ENCODE measurements around the gene OSBPL3. TPM values are rescaled to one million over a fixed set of nuclear protein-coding genes. Genes with fewer than 3 reads are reported as not detected.

Gene OSBPL3
- polyA plus RNA-seq, 1 donor (not counting 4 experiments of a cell fraction or from before 2014, with no cell fraction given), result 34.0 TPM

DNA sequence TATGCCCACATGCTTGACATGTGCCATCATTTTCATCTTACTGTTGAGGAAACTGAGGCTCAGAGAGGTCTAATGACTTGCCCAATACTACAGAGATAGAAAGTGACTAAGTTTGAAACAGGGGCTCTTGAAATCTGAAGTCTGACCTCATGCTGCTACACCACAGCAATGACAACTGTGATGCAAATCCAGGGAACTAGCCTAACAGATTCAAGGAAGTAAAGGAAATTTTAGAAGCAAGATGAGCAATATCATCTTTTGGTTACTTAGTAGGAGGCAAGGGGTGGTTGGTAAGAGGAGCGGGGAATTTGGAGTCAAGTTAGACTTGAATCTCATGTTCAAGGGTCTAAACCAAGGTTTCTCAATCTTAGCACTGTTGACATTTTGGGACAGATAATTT is 26.3 kb upstream of the OSBPL3 start:
- DNase-seq (ENCODE audit: low read depth, low spot score) (no peak), FAIRE-seq (no peak)
- no peaks in the 10 kb centered on the region for H4K20me1 ChIP-seq (ENCODE audit: control insufficient read depth, extremely low read depth, insufficient read depth, low read length)
- no peaks in the 10 kb centered on the region for H3K4me1 ChIP-seq (ENCODE audit: control insufficient read depth, extremely low read depth, insufficient read depth, low read length)
- no peaks in the 10 kb centered on the region for H3K36me3 ChIP-seq (ENCODE audit: control insufficient read depth in 2 of 2, extremely low read depth in 1 of 2, insufficient read depth in 2 of 2, low read length in 2 of 2)
- no peaks in the 10 kb centered on the region for H3K27me3 ChIP-seq (ENCODE audit: control insufficient read depth, extremely low read depth, insufficient read depth, low read length)
- H3K79me2 ChIP-seq (ENCODE audit: control insufficient read depth, insufficient read depth, low read length), result no peaks in the 10 kb centered on the region
- H2AFZ ChIP-seq (ENCODE audit: control insufficient read depth, low read length), result no peak overlapping the region
- H3K4me3 ChIP-seq (ENCODE audit: control insufficient read depth in 2 of 3, extremely low read depth in 1 of 3, insufficient read depth in 2 of 3, low read depth in 1 of 3, low read length in 3 of 3), result no peak overlapping the region
- no peak overlapping the region for H3K4me2 ChIP-seq (ENCODE audit: control insufficient read depth, extremely low read depth, insufficient read depth, low read depth, low read length)
- no peaks in the 10 kb centered on the region for H3K9me1 ChIP-seq (ENCODE audit: control insufficient read depth, extremely low read depth, insufficient read depth, low read length)
- dilution Hi-C loops (cut with MboI; ENCODE audit: extremely low pct_ligation_motif_present, low sequenced_read_pairs), result no loop called here
- H3K27ac ChIP-seq (ENCODE audit: control insufficient read depth, insufficient read depth, low read length), result no peak overlapping the region
- no peak overlapping the region for H3K9ac ChIP-seq (ENCODE audit: control insufficient read depth, extremely low read depth, insufficient read depth, low read length)
- no peaks in the 10 kb centered on the region for H3K9me3 ChIP-seq (ENCODE audit: control insufficient read depth, low read depth, low read length)
- TF ChIP-seq, protein P1, sequence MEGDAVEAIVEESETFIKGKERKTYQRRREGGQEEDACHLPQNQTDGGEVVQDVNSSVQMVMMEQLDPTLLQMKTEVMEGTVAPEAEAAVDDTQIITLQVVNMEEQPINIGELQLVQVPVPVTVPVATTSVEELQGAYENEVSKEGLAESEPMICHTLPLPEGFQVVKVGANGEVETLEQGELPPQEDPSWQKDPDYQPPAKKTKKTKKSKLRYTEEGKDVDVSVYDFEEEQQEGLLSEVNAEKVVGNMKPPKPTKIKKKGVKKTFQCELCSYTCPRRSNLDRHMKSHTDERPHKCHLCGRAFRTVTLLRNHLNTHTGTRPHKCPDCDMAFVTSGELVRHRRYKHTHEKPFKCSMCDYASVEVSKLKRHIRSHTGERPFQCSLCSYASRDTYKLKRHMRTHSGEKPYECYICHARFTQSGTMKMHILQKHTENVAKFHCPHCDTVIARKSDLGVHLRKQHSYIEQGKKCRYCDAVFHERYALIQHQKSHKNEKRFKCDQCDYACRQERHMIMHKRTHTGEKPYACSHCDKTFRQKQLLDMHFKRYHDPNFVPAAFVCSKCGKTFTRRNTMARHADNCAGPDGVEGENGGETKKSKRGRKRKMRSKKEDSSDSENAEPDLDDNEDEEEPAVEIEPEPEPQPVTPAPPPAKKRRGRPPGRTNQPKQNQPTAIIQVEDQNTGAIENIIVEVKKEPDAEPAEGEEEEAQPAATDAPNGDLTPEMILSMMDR (optimal IDR thresholded peaks at IDR 0.05 in 1 of 3, IDR thresholded peaks at IDR 0.05 in 1 of 3, conservative IDR thresholded peaks at IDR 0.05 in 1 of 3; ENCODE audit: extremely low read depth in 1 of 3, insufficient read depth in 2 of 3, low read length in 3 of 3), result no peak
- no peak for TF ChIP-seq EZH2 (IDR thresholded peaks at IDR 0.05; ENCODE audit: low read length)

DNA sequence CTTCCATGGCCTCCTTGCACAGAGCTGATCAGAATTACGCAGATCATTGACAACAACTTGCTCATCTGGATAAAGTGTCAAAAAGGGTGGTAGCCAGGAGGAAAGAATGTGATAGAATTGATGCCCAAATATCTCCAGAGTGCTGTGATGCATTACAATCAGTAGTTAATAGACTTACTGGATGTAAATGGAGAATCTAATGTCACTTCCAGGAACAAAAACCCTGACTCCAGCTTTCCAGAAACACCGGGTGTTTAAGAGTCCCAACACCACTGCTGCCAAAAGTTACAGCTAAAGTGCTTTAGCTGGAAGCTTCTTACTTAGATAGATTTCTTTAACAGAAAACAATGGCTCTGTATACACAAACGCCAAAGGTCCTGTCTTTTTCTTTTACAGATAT is 25.7 kb upstream of the OSBPL3 start:
- Histone ChIP-seq H3K27me3 (ENCODE audit: control insufficient read depth, extremely low read depth, insufficient read depth, low read length) (no peaks in the 10 kb centered on the region), H3K4me1 (ENCODE audit: control insufficient read depth, extremely low read depth, insufficient read depth, low read length) (no peaks in the 10 kb centered on the region), H3K4me2 (ENCODE audit: control insufficient read depth, extremely low read depth, insufficient read depth, low read depth, low read length) (no peak overlapping the region), H3K9me1 (ENCODE audit: control insufficient read depth, extremely low read depth, insufficient read depth, low read length) (no peaks in the 10 kb centered on the region), H3K9me3 (ENCODE audit: control insufficient read depth, low read depth, low read length) (no peaks in the 10 kb centered on the region), H3K36me3 (ENCODE audit: control insufficient read depth in 2 of 2, extremely low read depth in 1 of 2, insufficient read depth in 2 of 2, low read length in 2 of 2) (no peaks in the 10 kb centered on the region), H4K20me1 (ENCODE audit: control insufficient read depth, extremely low read depth, insufficient read depth, low read length) (no peaks in the 10 kb centered on the region), H2AFZ (ENCODE audit: control insufficient read depth, low read length) (no peak overlapping the region), H3K79me2 (ENCODE audit: control insufficient read depth, insufficient read depth, low read length) (no peaks in the 10 kb centered on the region), H3K9ac (ENCODE audit: control insufficient read depth, extremely low read depth, insufficient read depth, low read length) (no peak overlapping the region), H3K27ac (ENCODE audit: control insufficient read depth, insufficient read depth, low read length) (no peak overlapping the region), H3K4me3 (ENCODE audit: control insufficient read depth in 2 of 3, extremely low read depth in 1 of 3, insufficient read depth in 2 of 3, low read depth in 1 of 3, low read length in 3 of 3) (no peak overlapping the region)
- FAIRE-seq (no peak), DNase-seq (ENCODE audit: low read depth, low spot score) (no peak)
- dilution Hi-C loops (cut with MboI; ENCODE audit: extremely low pct_ligation_motif_present, low sequenced_read_pairs), result no loop called here
- no peak for TF ChIP-seq EZH2 (IDR thresholded peaks at IDR 0.05; ENCODE audit: low read length)
- TF ChIP-seq, protein P1 (optimal IDR thresholded peaks at IDR 0.05 in 1 of 3, IDR thresholded peaks at IDR 0.05 in 1 of 3, conservative IDR thresholded peaks at IDR 0.05 in 1 of 3; ENCODE audit: extremely low read depth in 1 of 3, insufficient read depth in 2 of 3, low read length in 3 of 3), result no peak
